HepG2 (cell line): ENCODE measurements around the gene SNX9. TPM values are rescaled to one million over a fixed set of nuclear protein-coding genes. Genes with fewer than 3 reads are reported as not detected.
A peak's percentile ranks its signal among the peaks of the same experiment; 100 is the strongest.

Experiments
- ATAC-seq: fragments of 200-7000 bp; cut with Tn5 transposase; 3 replicates; pipeline ENCODE4 v1.9.1; 2020; ENCODE audit warnings: mild to moderate bottlenecking, moderate library complexity
- BruUV-seq: library from RNA; stranded (reverse); fragments of 400-500 nt; replicated peaks from 2 replicates; lab custom pipeline; 2021; lab: Mats Ljungman, UMichigan
- CTCF ChIA-PET: fragments of 300-600 bp; formaldehyde crosslinking; extraction: SDS; loops from one replicate; lab custom pipeline; 2021; ENCODE audit warnings: low total read pairs, inconsistent platforms, low intra/inter-chr PET ratio; lab: Yijun Ruan, JAX
- POLR2A ChIA-PET: fragments of 350-600 bp; sonication (Branson Sonifier 250); formaldehyde crosslinking; loops from one replicate; lab custom pipeline; 2020; ENCODE audit warnings: antibody characterized with exemption, inconsistent platforms; lab: Yijun Ruan, JAX
- DNase-seq: peaks from one replicate; pipeline ENCODE4 v3.0.0-alpha.2; 2015; ENCODE audit warnings: low spot score
- FAIRE-seq: peaks from 3 replicates; lab custom pipeline; 2011; peaks lifted over from hg19 to GRCh38; lab: Jason Lieb, UNC
- H2AFZ ChIP-seq: one replicate; pipeline ENCODE4 v1.6.1; 2011; ENCODE audit warnings: low read length, inconsistent platforms
- H3K27ac ChIP-seq: fragments of 300-600 bp; 3 replicates; pipeline ENCODE4 v1.8.0; 2011; ENCODE audit warnings: mixed run types, mild to moderate bottlenecking, mixed read lengths, low read length, inconsistent platforms; ENCODE audit not compliant: insufficient read depth; ENCODE audit errors: extremely low read length
- H3K27me3 ChIP-seq, 2 experiments: fragments of 200-600 bp in 1 of 2; 2 replicates in 1 of 2; 3 replicates in 1 of 2; pipeline versions ENCODE4 v1.6.0 to v1.8.0; 2011; ENCODE audit warnings: low read length in 2 of 2, mild to moderate bottlenecking in 2 of 2, moderate library complexity in 2 of 2, inconsistent platforms in 1 of 2; ENCODE audit not compliant: insufficient read depth in 2 of 2, control insufficient read depth in 1 of 2
- H3K36me3 ChIP-seq, 2 experiments: fragments of 200-600 bp in 1 of 2; replicated peaks in 1 of 2; 2 replicates in 1 of 2; 3 replicates in 1 of 2; pipeline versions ENCODE4 v1.5.1 to v1.8.0; 2011; ENCODE audit warnings: low read length in 2 of 2, inconsistent platforms in 1 of 2; ENCODE audit not compliant: insufficient read depth in 2 of 2, control insufficient read depth in 1 of 2
- H3K4me1 ChIP-seq: 2 replicates; pipeline ENCODE4 v1.5.1; 2012; ENCODE audit warnings: low read length, inconsistent platforms; ENCODE audit not compliant: insufficient read depth
- H3K4me2 ChIP-seq: 2 replicates; pipeline ENCODE4 v1.6.0; 2011; ENCODE audit warnings: low read depth, low read length, inconsistent platforms
- H3K4me3 ChIP-seq, 3 experiments: fragments of 200-600 bp in 1 of 3; sonication (generic), shearing (Covaris generic) in 1 of 3; replicated peaks in 1 of 3; 2 replicates each; pipeline ENCODE4 v1.5.1; 2011 to 2016; ENCODE audit warnings: low read length in 3 of 3, inconsistent platforms in 2 of 3, low read depth in 2 of 3, mild to moderate bottlenecking in 2 of 3, control low read depth in 1 of 3, mixed read lengths in 1 of 3; ENCODE audit not compliant: insufficient read depth in 1 of 3
- H3K79me2 ChIP-seq: one replicate; pipeline ENCODE4 v1.6.1; 2011; ENCODE audit warnings: low read length, inconsistent platforms; ENCODE audit not compliant: insufficient read depth
- H3K9ac ChIP-seq: 2 replicates; pipeline ENCODE4 v1.6.0; 2011; ENCODE audit warnings: mild to moderate bottlenecking, low read depth, low read length, inconsistent platforms; ENCODE audit not compliant: insufficient read depth
- H3K9me3 ChIP-seq: 2 replicates; pipeline ENCODE4 v1.5.1; 2012; ENCODE audit warnings: mild to moderate bottlenecking, low read length
- H4K20me1 ChIP-seq: 2 replicates; pipeline ENCODE4 v1.6.0; 2011; ENCODE audit warnings: inconsistent platforms, mild to moderate bottlenecking, low read length, moderate library complexity; ENCODE audit not compliant: insufficient read depth
- ATF7 ChIP-seq, 2 experiments: fragments of 450-650 bp in 1 of 2; sonication (generic) in 1 of 2; formaldehyde crosslinking in 1 of 2; IDR thresholded peaks; 2 replicates each; pipeline versions ENCODE4 v1.4.0 to v1.6.1; 2016 to 2020; ENCODE audit warnings: antibody characterized with exemption in 1 of 2, mild to moderate bottlenecking in 1 of 2, missing genetic modification reagents in 1 of 2
- CAMTA2 ChIP-seq: sonication (generic); formaldehyde crosslinking; IDR thresholded peaks from 2 replicates; pipeline ENCODE4 v1.4.0; 2020; ENCODE audit warnings: mild to moderate bottlenecking, missing genetic modification reagents, borderline replicate concordance
- HOXD1 ChIP-seq: sonication (generic); formaldehyde crosslinking; IDR thresholded peaks from 2 replicates; pipeline ENCODE4 v1.5.0; 2020; ENCODE audit warnings: missing genetic modification reagents
- IKZF4 ChIP-seq: sonication (generic); formaldehyde crosslinking; IDR thresholded peaks from 2 replicates; pipeline ENCODE4 v1.5.1; 2020; ENCODE audit warnings: borderline replicate concordance, mild to moderate bottlenecking, low read depth, missing genetic modification reagents; ENCODE audit errors: not compliant biosample characterization
- JUN ChIP-seq: sonication (generic); formaldehyde crosslinking; IDR thresholded peaks from 2 replicates; pipeline ENCODE4 v1.4.0; 2020; ENCODE audit warnings: mild to moderate bottlenecking, missing genetic modification reagents
- JUND ChIP-seq: sonication (generic); formaldehyde crosslinking; IDR thresholded peaks from 2 replicates; pipeline ENCODE4 v1.8.0; 2022; ENCODE audit warnings: mild to moderate bottlenecking, missing genetic modification reagents
- MED1 ChIP-seq: sonication (generic); formaldehyde crosslinking; IDR thresholded peaks from 2 replicates; pipeline ENCODE4 v1.4.0; 2020; ENCODE audit warnings: missing genetic modification reagents
- MXI1 ChIP-seq: IDR thresholded peaks from 3 replicates; pipeline ENCODE4 v1.6.1; 2012; ENCODE audit warnings: low read depth, low read length, inconsistent platforms, borderline replicate concordance
- RBM39 ChIP-seq: fragments of 200-400 bp; formaldehyde crosslinking; IDR thresholded peaks from one replicate; pipeline ENCODE4 v1.6.1; 2018; ENCODE audit warnings: antibody characterized with exemption, mild to moderate bottlenecking, low read depth, low read length; ENCODE audit not compliant: poor library complexity, severe bottlenecking
- ZNF235 ChIP-seq: sonication (generic); formaldehyde crosslinking; IDR thresholded peaks from 2 replicates; pipeline ENCODE4 v1.8.1; 2023; ENCODE audit warnings: mild to moderate bottlenecking, missing genetic modification reagents, borderline replicate concordance
- ZNF644 ChIP-seq: IDR thresholded peaks from 2 replicates; pipeline ENCODE4 v1.6.1; 2016; ENCODE audit warnings: low read depth
- ZNF766 ChIP-seq: sonication (generic); formaldehyde crosslinking; IDR thresholded peaks from 2 replicates; pipeline ENCODE4 v1.5.0; 2020; ENCODE audit warnings: missing genetic modification reagents, borderline replicate concordance
- ZNF780A ChIP-seq: sonication (generic); formaldehyde crosslinking; IDR thresholded peaks from 2 replicates; pipeline ENCODE4 v1.8.0; 2022; ENCODE audit warnings: mild to moderate bottlenecking, missing genetic modification reagents, moderate library complexity
- ZNF782 ChIP-seq: sonication (generic); formaldehyde crosslinking; IDR thresholded peaks from 2 replicates; pipeline ENCODE4 v1.4.0; 2020; ENCODE audit warnings: missing genetic modification reagents, mild to moderate bottlenecking, borderline replicate concordance
- ZNF839 ChIP-seq: sonication (generic); formaldehyde crosslinking; IDR thresholded peaks from 2 replicates; pipeline ENCODE4 v1.4.0; 2020; ENCODE audit warnings: missing genetic modification reagents, mild to moderate bottlenecking, borderline replicate concordance
- ZNF883 ChIP-seq: sonication (generic); formaldehyde crosslinking; IDR thresholded peaks from 2 replicates; pipeline ENCODE4 v1.5.1; 2020; ENCODE audit warnings: mild to moderate bottlenecking, missing genetic modification reagents; ENCODE audit errors: not compliant biosample characterization
- WGBS: methylation state at CpG from one replicate; pipeline ENCODE4 v1.1.6; 2017; ENCODE audit warnings: low lambda C conversion rate; 5-methylcytosine and 5-hydroxymethylcytosine counted together
- in situ Hi-C: cut with HindIII; loops from 2 replicates; pipeline ENCODE4 v1.10.0; 2017; ENCODE audit warnings: low pct_unique_long_range_greater_than_20kb; ENCODE audit not compliant: extremely low pct_ligation_motif_present
- intact Hi-C: fragments of 100-400 bp; cut with micrococcal nuclease; formaldehyde crosslinking; loops from one replicate; pipeline ENCODE4 v1.10.0; 2022; ENCODE audit not compliant: unreplicated experiment
- polyA plus RNA-seq, 8 experiments: library from polyadenylated mRNA; depleted of rRNA in 3 of 8; stranded (reverse) in 7 of 8; unstranded in 1 of 8; fragments of >200 nt; fragmentation: Illumina TruSeq in 4 of 8; extraction: Trizol in 4 of 8; gene quantifications; 2 replicates each; pipeline versions ENCODE4 v1.2.1 to v1.2.3, GENCODE V29; 2011 to 2016; ENCODE audit warnings: low read depth in 4 of 8, missing spikeins in 1 of 8, mixed read lengths in 1 of 8; ENCODE audit not compliant: insufficient read depth in 1 of 8
- total RNA-seq, 5 experiments: library from RNA; depleted of rRNA; stranded (reverse); fragments of >200 nt; fragmentation: Illumina TruSeq; extraction: Trizol; gene quantifications; 2 replicates each; pipeline ENCODE4 v1.2.3, GENCODE V29; 2016; ENCODE audit warnings: low read depth in 1 of 5
- TF ChIP-seq, protein P1 (sequence below): sonication (generic); formaldehyde crosslinking; IDR thresholded peaks from 2 replicates; pipeline ENCODE4 v1.4.0; 2020; ENCODE audit warnings: mild to moderate bottlenecking, missing genetic modification reagents
- TF ChIP-seq, protein P2 (sequence below): IDR thresholded peaks from 2 replicates; pipeline ENCODE4 v1.6.1; 2016; ENCODE audit warnings: mild to moderate bottlenecking, missing biosample characterization, missing genetic modification reagents

The SNX9 gene
- total and polyA plus RNA-seq, 2 of the 13 experiments (the other 11 are each of a cell fraction or from before 2014, with no cell fraction given) = 21.9 to 36.0 TPM

DNA sequence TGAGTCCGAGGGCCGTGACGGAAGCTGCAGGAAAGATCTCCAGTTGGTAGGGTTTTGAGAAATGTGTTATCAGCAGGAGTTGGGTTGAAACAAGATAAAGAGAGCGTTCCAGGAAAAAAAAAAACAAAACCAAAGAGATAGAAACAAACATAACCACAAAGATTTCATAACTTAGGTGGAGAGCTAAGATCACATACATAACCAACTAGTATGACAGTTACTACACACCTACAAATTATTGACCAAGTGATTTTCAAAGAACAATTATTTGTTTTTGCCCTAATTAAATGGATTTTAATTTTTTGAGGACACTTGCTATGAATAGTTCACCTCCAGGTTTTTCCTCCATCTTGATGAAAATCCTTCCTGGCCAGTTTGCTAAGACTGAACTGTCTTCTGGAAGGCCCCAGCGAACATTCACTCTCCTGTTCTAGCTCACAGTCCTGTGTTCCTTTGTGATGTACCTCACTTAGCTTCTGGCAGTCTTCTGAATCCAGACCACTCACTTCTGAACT lies 69.4 kb downstream of the SNX9 start (continued):
- TF ChIP-seq HOXD1 (CRISPR knock-in tag) (no peak), MED1 (no peak), ZNF839 (CRISPR knock-in tag) (no peak)
- TF ChIP-seq, all 625 proteins: peak for 1

GRCh38 chr6:157893238-157893637 lies 70.2 kb downstream of the SNX9 start:
- BruUV-seq = no TSS peak
- ATAC-seq (no peak; the same call in 2 of the 3 replicates), DNase-seq (no peak), FAIRE-seq (no peak)
- no peaks in the 10 kb centered on the region for H3K27me3 ChIP-seq
- peaks cover 14 to 40% of the 10 kb centered on the region in 2 experiments for H3K36me3 ChIP-seq
- H4K20me1 ChIP-seq = no peaks in the 10 kb centered on the region
- in situ Hi-C loops (no loop called here), intact Hi-C loops (no loop called here)
- H3K27ac ChIP-seq = no peak overlapping the region
- ChIA-PET CTCF (no interaction called here), POLR2A (no interaction called here)
- no peak overlapping the region for H2AFZ ChIP-seq
- no peaks in the 10 kb centered on the region for H3K9me3 ChIP-seq
- no peaks in the 10 kb centered on the region for H3K79me2 ChIP-seq
- H3K4me3 ChIP-seq = no peak overlapping the region
- H3K4me2 ChIP-seq = no peak overlapping the region
- H3K4me1 ChIP-seq = no peaks in the 10 kb centered on the region
- TF ChIP-seq MXI1 = no peak
- TF ChIP-seq ATF7 (IDR thresholded peaks at IDR 0.05) = peak; percentile 85
- no peak for TF ChIP-seq ATF7 (CRISPR knock-in tag; IDR thresholded peaks at IDR 0.05)
- H3K9ac ChIP-seq = no peak overlapping the region
- 90% methylated on average over 4 of the region's 4 CpGs for WGBS

- intact Hi-C loops = no loop called here
- Histone ChIP-seq H4K20me1 (no peaks in the 10 kb centered on the region), H3K36me3 (peaks cover 16 to 27% of the 10 kb centered on the region in 2 experiments), H3K4me1 (no peaks in the 10 kb centered on the region), H3K27ac (no peak overlapping the region), H3K27me3 (no peaks in the 10 kb centered on the region), H3K4me2 (no peak overlapping the region), H3K9ac (no peak overlapping the region), H3K9me3 (no peaks in the 10 kb centered on the region), H2AFZ (no peak overlapping the region), H3K4me3 (no peak overlapping the region), H3K79me2 (no peaks in the 10 kb centered on the region)
- TF ChIP-seq IKZF4 (no peak), ZNF644 (CRISPR knock-in tag) (no peak), CAMTA2 (CRISPR knock-in tag) (no peak), ZNF782 (CRISPR knock-in tag) (no peak), ZNF235 (CRISPR knock-in tag) (no peak), ZNF780A (no peak), RBM39 (no peak), ZNF766 (no peak), JUN (no peak), JUND (CRISPR knock-in tag) (no peak), ZNF883 (CRISPR knock-in tag) (no peak)
- TF ChIP-seq, protein P1, sequence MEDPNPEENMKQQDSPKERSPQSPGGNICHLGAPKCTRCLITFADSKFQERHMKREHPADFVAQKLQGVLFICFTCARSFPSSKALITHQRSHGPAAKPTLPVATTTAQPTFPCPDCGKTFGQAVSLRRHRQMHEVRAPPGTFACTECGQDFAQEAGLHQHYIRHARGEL (CRISPR knock-in tag) = no peak
- TF ChIP-seq, protein P2, sequence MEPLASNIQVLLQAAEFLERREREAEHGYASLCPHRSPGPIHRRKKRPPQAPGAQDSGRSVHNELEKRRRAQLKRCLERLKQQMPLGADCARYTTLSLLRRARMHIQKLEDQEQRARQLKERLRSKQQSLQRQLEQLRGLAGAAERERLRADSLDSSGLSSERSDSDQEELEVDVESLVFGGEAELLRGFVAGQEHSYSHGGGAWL (CRISPR knock-in tag) = no peak
- ChIA-PET POLR2A (no interaction called here), CTCF (no interaction called here)
- in situ Hi-C loops = no loop called here
- DNase-seq = no peak
- no TSS peak for BruUV-seq
- ATAC-seq = no peak
- no peak for FAIRE-seq
- WGBS = 94% methylated on average over 3 of the region's 3 CpGs
Observed at GRCh38 chr6:157895585-157895984, 72.5 kb downstream of the SNX9 start.
